Suprapubic skin (tissue), 4 donors: ENCODE measurements around the gene FMN1.

Experiments
- EP300 ChIP-seq: sonication (generic); formaldehyde crosslinking; IDR thresholded peaks from one replicate; pipeline ENCODE4 v1.6.1; 2017; ENCODE audit warnings: antibody characterized with exemption
- POLR2A ChIP-seq, 2 donors: fragments of 450-650 bp; IDR thresholded peaks; one replicate each; pipeline ENCODE4 v1.6.1; 2017; ENCODE audit warnings: antibody characterized with exemption in 2 of 2, mild to moderate bottlenecking in 2 of 2, moderate library complexity in 2 of 2
- POLR2AphosphoS5 ChIP-seq, 3 donors: sonication (generic); formaldehyde crosslinking; IDR thresholded peaks; one replicate each; pipeline ENCODE4 v1.6.1; 2017; ENCODE audit warnings: antibody characterized with exemption in 3 of 3
- TF ChIP-seq, protein P1 (sequence below), 2 donors: fragments of 200-600 bp in 1 of 2; fragments of 450-650 bp in 1 of 2; sonication (generic) in 1 of 2; IDR thresholded peaks; one replicate each; pipeline ENCODE4 v1.5.1; 2016 to 2019; ENCODE audit warnings: antibody characterized with exemption in 2 of 2, mild to moderate bottlenecking in 1 of 2, moderate library complexity in 1 of 2

DNA sequence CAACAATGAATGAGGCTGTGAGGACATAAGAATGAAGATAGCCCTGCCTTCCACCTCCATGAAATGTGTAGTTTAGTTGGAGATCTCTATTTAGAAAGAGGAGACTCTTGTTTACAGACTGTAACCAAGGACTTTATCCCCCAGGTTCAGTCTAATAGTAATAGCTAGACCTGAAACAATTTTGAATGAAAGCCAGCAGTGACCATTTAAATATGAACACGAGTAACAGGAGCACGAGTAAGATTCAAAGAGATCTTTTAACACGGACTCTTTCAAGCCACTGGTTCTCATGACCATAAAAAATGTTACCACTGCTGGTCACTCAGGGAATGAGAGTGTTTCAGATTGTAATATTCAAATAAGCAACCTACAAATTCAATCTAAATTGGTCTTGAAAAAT is 123.1 kb downstream of the FMN1 start:
- TF ChIP-seq, protein P1, sequence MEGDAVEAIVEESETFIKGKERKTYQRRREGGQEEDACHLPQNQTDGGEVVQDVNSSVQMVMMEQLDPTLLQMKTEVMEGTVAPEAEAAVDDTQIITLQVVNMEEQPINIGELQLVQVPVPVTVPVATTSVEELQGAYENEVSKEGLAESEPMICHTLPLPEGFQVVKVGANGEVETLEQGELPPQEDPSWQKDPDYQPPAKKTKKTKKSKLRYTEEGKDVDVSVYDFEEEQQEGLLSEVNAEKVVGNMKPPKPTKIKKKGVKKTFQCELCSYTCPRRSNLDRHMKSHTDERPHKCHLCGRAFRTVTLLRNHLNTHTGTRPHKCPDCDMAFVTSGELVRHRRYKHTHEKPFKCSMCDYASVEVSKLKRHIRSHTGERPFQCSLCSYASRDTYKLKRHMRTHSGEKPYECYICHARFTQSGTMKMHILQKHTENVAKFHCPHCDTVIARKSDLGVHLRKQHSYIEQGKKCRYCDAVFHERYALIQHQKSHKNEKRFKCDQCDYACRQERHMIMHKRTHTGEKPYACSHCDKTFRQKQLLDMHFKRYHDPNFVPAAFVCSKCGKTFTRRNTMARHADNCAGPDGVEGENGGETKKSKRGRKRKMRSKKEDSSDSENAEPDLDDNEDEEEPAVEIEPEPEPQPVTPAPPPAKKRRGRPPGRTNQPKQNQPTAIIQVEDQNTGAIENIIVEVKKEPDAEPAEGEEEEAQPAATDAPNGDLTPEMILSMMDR (IDR thresholded peaks at IDR 0.05), result no peak
- TF ChIP-seq POLR2AphosphoS5 (IDR thresholded peaks at IDR 0.05), result no peak
- no peak for TF ChIP-seq EP300
- TF ChIP-seq POLR2A (IDR thresholded peaks at IDR 0.05), result no peak
